GM19395 (cell line): Measurements from ENCODE around the gene MCM10.

Source experiments
- ATAC-seq: cut with Tn5 transposase; IDR thresholded peaks from one replicate; pipeline ENCODE4 v1.9.1; 2021; ENCODE audit warnings: mild to moderate bottlenecking, moderate library complexity; ENCODE audit not compliant: unreplicated experiment

Gene MCM10

GRCh38 chr10:13256627-13257026 lies 95.3 kb downstream of the MCM10 start:
- ATAC-seq, result no peak

- no peak for ATAC-seq
Measured at GRCh38 chr10:13257621-13258140, 96.3 kb downstream of the MCM10 start.
